Activated CD8-positive, alpha-beta memory T cell treated with anti-CD3 and anti-CD28 coated beads, Interleukin-2, amount 50 U/mL, for 48 hours (primary cell): Measurements from ENCODE around the gene TASOR.

Experiments
- DNase-seq: peaks from one replicate; pipeline ENCODE4 v3.0.0-alpha.2; 2020

The TASOR gene

GRCh38 chr3:56681984-56682461 lies 1.0 kb downstream of the TASOR start:
- DNase-seq = no peak

GRCh38 chr3:56680054-56680580 lies 2.9 kb downstream of the TASOR start:
- no peak for DNase-seq

DNA sequence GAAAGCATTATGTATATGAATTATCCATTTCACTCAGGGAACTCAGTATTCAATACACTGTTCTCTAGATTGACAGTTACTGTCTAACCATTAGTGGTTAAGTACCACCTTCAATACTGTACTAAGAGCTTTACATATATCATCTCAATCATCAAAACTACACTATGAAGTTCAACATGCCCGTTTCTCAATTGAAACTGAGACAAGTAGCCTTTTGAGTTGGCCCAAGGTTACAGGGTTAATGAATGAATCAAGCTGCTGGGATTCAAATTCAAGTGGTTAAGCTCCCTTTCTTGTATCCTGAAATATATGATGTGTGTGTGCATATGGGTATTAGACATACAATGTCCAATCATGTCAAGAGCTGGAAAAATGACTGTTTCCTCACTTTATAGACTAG lies 5.8 kb downstream of the TASOR start:
- DNase-seq = no peak

- no peak for DNase-seq
Measured at GRCh38 chr3:56673781-56674457, 9.1 kb downstream of the TASOR start.

GRCh38 chr3:56667973-56668579 lies 15.0 kb downstream of the TASOR start:
- no peak for DNase-seq

- no peak for DNase-seq
Measured at GRCh38 chr3:56664823-56665222, 18.2 kb downstream of the TASOR start.

GRCh38 chr3:56655709-56656108 lies 27.4 kb downstream of the TASOR start:
- no peak for DNase-seq

DNA sequence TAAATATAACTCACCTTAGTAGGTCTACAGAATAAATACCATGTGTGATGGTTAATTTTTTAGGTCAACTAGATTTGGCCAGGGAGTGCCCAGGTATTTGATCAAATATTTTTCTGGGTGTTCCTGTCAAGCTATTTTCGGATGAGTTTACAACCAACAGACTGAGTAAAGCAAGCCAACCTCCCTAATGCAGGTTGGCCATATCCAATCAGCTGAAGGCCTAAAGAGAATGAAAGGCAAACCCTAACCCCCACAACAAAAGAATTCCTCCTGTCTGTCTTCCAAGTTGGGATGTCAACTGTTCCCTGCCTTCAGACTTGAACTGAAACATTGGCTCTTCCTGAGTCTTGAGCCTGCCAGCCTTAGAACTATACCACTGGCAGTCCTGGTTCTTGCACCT lies 28.6 kb downstream of the TASOR start:
- DNase-seq = no peak

DNA sequence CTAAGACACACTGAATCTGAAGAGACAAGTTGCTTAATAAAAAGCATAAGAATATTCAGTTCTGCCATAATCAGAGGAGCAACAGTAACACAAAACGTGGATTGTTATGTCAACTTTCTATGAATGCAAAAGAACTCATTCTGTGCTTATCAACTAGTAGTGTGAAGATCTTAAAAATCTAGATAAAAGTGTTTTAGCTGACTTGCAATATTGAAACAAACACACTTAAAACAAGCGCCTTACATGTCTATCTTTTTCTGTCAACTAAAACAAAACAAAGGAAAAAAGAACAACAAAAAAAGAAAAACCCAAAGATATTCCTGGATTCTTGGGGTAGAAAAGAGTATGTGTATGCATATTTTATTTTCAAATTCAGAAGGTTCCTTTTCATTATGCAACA lies 37.7 kb downstream of the TASOR start:
- DNase-seq = no peak

DNA sequence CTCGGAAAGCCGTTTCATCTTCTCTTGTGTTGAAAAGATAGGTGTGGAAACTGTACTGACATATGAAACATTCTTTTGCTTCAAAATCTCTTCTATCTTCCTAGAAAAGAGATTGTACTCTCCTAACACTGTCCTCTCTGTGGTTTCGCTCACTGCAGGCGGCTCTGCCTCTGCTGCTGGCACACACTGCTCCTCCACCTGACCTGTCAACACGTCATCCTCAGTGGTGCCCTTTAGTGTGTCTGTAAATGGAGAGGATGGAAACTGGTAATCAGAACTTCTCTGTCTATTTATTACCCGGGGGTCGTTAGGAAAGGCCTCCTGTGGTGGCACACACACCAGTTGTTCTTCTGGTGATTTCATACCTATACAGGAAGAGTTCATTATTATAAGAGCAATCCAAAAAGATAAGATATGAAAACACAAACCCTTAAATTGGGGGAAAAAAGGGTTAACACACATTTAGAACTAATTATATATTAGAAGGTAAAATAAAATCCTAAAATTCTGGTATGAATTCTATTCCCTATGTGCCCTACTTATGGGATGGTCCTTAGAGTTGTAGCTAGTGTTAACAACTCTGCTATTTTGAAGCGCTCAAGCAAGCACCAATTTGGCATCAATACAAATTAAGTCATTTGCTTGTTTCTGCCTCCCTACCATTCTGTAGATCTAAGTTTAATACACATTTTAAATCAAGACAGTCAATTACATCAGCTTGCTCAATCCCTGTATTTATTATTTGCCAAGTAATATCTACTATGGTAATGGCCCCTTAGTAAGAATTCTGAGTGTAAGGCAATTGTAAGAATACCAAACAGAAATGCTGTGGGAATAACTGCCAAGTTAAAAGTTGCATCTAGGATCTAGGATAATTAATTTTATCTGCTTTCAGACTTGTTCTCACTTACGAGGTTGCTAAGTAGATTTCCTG lies 49.2 kb downstream of the TASOR start:
- DNase-seq = no peak
